ENCODE results near the gene TLE2.

- TF ChIP-seq, protein P1, sequence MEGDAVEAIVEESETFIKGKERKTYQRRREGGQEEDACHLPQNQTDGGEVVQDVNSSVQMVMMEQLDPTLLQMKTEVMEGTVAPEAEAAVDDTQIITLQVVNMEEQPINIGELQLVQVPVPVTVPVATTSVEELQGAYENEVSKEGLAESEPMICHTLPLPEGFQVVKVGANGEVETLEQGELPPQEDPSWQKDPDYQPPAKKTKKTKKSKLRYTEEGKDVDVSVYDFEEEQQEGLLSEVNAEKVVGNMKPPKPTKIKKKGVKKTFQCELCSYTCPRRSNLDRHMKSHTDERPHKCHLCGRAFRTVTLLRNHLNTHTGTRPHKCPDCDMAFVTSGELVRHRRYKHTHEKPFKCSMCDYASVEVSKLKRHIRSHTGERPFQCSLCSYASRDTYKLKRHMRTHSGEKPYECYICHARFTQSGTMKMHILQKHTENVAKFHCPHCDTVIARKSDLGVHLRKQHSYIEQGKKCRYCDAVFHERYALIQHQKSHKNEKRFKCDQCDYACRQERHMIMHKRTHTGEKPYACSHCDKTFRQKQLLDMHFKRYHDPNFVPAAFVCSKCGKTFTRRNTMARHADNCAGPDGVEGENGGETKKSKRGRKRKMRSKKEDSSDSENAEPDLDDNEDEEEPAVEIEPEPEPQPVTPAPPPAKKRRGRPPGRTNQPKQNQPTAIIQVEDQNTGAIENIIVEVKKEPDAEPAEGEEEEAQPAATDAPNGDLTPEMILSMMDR (IDR thresholded peaks at IDR 0.05; ENCODE audit: insufficient read depth, low read length, poor library complexity, severe bottlenecking), result no peak
- no peak for TF ChIP-seq EZH2phosphoT487 (conservative IDR thresholded peaks at IDR 0.05; ENCODE audit: low read length)
These were observed 11.2 kb downstream of the TLE2 start for GRCh38 chr19:3017923-3018322.

Data from SU-DHL-6 (cell line).